Measurements from ENCODE around the gene JDP2. TPM values are rescaled to one million over a fixed set of nuclear protein-coding genes. Genes with fewer than 3 reads are reported as not detected.

The JDP2 gene
- total and polyA plus RNA-seq, 2 of the 4 experiments (the other 2 are of a cell fraction): 35.7 to 38.4 TPM

GRCh38 chr14:75518625-75519024 is 90.8 kb downstream of the JDP2 start:
- ChIA-PET CTCF (no interaction called here), POLR2A (ENCODE audit: unreplicated experiment) (no interaction called here)
- Histone ChIP-seq H3K4me3 (ENCODE audit: insufficient read depth, low read depth, low read length) (no peak overlapping the region), H3K23ac (ENCODE audit: low read depth, low read length) (no peak overlapping the region), H2BK120ac (ENCODE audit: low read depth, low read length) (no peak overlapping the region), H2BK15ac (ENCODE audit: low read depth, low read length) (no peak overlapping the region), H3K14ac (replicated peaks; ENCODE audit: low read depth, low read length) (no peak overlapping the region), H2BK20ac (ENCODE audit: low read depth, low read length) (no peak overlapping the region), H3K4me2 (ENCODE audit: low read depth, low read length) (no peak overlapping the region), H2AK5ac (ENCODE audit: low read depth, low read length) (no peak overlapping the region), H3K9me1 (ENCODE audit: insufficient read depth, low read length) (no peaks in the 10 kb centered on the region; the same call in 1 of the 2 replicates), H4K8ac (ENCODE audit: low read depth in 2 of 2, low read length in 2 of 2) (no peak overlapping the region), H2BK5ac (ENCODE audit: low read depth, low read length, poor library complexity, severe bottlenecking) (no peak overlapping the region), H3K79me1 (ENCODE audit: low read depth in 1 of 2, low read length in 2 of 2) (no peaks in the 10 kb centered on the region), H4K91ac (ENCODE audit: insufficient read depth, low read depth, low read length) (no peak overlapping the region), H4K5ac (ENCODE audit: low read depth, low read length) (no peak overlapping the region), H2AFZ (replicated peaks; ENCODE audit: low read length, poor library complexity) (no peak overlapping the region), H4K20me1 (ENCODE audit: insufficient read depth, low read length) (no peaks in the 10 kb centered on the region), H3K4me1 (ENCODE audit: control insufficient read depth, insufficient read depth, low read length) (peaks cover 2% of the 10 kb centered on the region; the same call in 1 of the 2 replicates), H3K27ac (ENCODE audit: insufficient read depth, low read length) (no peak overlapping the region), H3K4ac (ENCODE audit: low read depth, low read length) (no peak overlapping the region), H3K36me3 (ENCODE audit: control insufficient read depth, insufficient read depth, low read length) (no peaks in the 10 kb centered on the region), H3K56ac (ENCODE audit: extremely low read depth, insufficient read depth, low read length) (no peak overlapping the region), H2AK9ac (replicated peaks; ENCODE audit: low read depth, low read length, poor library complexity) (no peak overlapping the region), H3K18ac (ENCODE audit: low read depth, low read length) (no peak overlapping the region), H3K27me3 (ENCODE audit: control insufficient read depth, insufficient read depth, low read length) (peaks cover 25% of the 10 kb centered on the region), H3K9ac (ENCODE audit: low read depth, low read length) (no peak overlapping the region), H3K9me3 (ENCODE audit: control insufficient read depth, insufficient read depth, low read length) (no peaks in the 10 kb centered on the region)
- DNase-seq: no peak
- no TSS peak for BruUV-seq (replicated peaks)
- TF ChIP-seq CTCF (conservative IDR thresholded peaks at IDR 0.05; ENCODE audit: low read depth, low read length) (0 out of 2 replicates have a peak, but pooled peaks have one; percentile 8), MAZ (IDR thresholded peaks at IDR 0.05; ENCODE audit: borderline replicate concordance, low read depth, low read length) (no peak)
- intact Hi-C loops (cut with micrococcal nuclease) (no loop called here), in situ Hi-C loops (cut with MboI; ENCODE audit: low sequenced_read_pairs) (no loop called here), dilution Hi-C loops (cut with HindIII; ENCODE audit: low sequenced_read_pairs, unreplicated experiment) (no loop called here)
- ATAC-seq (ENCODE audit: low read depth): no peak
- no CpG with 5 or more reads among the region's 4 CpGs for WGBS, 2 experiments (ENCODE audit: extremely low coverage in 2 of 2, insufficient read length in 1 of 2)
